Measurements from ENCODE around the gene EXOC7.
"Not testable (repeated sequence)": the region's sequence is repeated elsewhere in the genome, so short reads cannot be mapped to it uniquely, and the experiment has no call there.

The EXOC7 gene

GRCh38 chr17:76042868-76043267, 60.7 kb downstream of the EXOC7 start:
- not testable (repeated sequence) for DNase-seq (ENCODE audit: low read depth)

GRCh38 chr17:76040376-76040775, 63.2 kb downstream of the EXOC7 start:
- DNase-seq (ENCODE audit: low read depth): no peak

GRCh38 chr17:76039121-76039520, 64.5 kb downstream of the EXOC7 start:
- DNase-seq (ENCODE audit: low read depth): no peak

- DNase-seq (ENCODE audit: low read depth): no peak
These were observed 65.5 kb downstream of the EXOC7 start for GRCh38 chr17:76038050-76038449.

DNA sequence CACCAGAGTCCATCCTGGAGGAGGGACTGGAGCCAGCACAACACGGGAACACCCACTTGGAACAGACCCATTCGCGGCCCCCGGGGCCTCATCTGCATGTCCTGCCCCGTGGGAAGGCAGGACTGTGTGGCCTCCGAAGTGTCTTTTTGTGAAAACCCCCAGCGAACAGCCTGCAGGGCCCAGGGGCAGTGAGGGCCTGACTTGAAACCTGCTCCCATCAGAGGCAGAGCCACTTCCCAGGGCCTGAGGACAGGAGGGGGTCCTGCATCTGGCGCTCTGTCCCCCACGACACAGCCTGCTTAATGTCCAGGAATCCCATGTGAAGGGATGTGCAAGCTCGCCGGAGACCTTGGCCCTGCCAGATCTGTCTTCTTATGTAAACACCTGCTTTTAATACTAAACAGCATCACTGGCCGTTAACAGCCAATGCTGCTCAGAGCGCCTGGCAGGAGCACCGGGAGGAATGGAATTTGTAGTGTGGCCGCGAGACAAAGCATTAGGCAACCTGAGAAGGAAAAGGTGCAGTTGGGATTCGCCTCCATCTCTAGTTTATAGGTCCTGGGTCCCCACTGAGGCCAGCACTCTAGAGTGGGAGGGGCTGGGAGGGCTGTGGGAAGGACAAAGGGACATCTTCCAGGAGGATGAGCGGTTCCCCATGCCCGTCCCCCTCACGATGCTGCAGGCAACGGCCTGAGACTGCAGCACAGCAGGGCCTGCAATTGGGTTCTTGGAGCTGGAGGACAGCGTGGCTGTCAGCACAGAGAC, 66.9 kb downstream of the EXOC7 start:
- DNase-seq (ENCODE audit: low read depth): no peak

- DNase-seq (ENCODE audit: low read depth): no peak
These were observed 68.9 kb downstream of the EXOC7 start for GRCh38 chr17:76034428-76035350.

DNA sequence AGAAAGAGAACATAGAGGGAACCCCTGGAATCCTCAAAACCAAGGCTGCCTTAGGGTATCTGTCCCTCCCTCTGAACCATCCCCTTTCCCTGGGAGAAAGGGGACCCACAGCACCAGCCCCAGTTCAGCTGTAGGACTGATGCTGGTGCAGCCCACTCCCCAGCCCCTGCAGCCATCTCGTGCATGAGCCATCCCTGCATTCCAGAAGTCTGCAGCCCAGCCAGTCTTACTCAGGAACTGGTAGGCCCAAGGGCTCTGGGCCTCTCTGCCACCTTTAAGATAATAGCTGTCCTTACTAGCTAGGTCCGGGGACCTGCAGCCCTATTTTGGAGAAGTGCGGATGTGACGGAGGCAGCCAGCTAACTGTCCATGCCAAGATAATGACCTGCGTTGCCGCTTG, 70.4 kb downstream of the EXOC7 start:
- no peak for DNase-seq (ENCODE audit: low read depth)

DNA sequence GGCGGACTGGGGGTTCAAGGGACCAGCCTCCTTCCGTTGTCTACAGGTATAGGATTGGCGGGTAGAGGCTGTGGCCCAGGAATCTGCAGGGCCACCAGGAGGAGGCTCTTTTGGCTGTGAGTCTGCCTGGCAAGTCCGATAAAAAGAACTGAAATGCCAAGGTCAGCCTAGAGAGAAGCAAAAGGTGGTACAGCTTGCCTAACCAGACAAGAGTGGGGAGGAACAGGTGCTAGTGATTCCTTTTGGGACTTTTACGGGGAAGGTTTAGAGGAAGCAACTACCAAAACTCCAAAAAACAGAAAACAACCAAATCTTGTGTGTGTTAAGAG, 70.8 kb downstream of the EXOC7 start:
- no peak for DNase-seq (ENCODE audit: low read depth)

DNA sequence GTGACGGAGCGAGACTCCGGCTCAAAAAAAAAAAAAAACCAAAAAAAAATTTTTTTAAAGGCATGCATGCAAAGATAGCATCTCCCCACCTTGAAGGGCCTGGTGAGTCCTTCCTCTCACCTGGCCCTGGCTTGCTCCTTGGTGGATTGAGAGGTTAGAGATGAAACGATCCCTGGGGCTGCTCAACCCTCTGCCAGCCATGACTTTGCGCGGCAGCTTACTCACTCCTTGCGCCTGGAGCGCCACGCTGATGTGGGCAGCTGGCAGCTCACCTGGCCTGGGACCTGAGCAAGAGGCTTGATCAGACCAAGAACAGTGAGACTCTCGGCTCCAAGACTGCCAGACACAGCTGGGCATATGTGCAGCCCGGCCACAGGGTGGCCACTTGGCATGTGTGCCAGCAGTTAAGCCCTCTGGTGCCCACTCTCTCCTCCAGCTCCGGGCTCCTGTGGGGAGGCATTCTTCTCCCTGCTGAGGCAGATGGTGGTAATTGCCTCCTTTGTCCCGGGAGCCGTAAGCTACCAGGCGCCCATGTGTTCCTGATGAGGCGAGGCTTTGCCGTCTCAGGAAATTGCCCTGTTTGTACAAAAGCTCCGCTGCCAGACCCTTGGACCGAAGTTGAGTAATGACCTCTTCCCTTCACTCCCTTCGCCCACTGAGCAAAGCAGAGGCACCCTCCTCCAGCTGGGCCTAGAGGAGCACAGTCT, 71.4 kb downstream of the EXOC7 start:
- DNase-seq (ENCODE audit: low read depth): no peak
